ENCODE results near the gene BPI.
"Not testable (repeated sequence)": the region's sequence is repeated elsewhere in the genome, so short reads cannot be mapped to it uniquely, and the experiment has no call there.

Gene BPI

GRCh38 chr20:38373898-38374297 is 69.9 kb downstream of the BPI start:
- DNase-seq = no peak

GRCh38 chr20:38377039-38377685 is 73.2 kb downstream of the BPI start:
- no peak for DNase-seq

GRCh38 chr20:38377838-38378237 is 73.9 kb downstream of the BPI start:
- not testable (repeated sequence) for DNase-seq

- DNase-seq = no peak
Measured at GRCh38 chr20:38383147-38383546, 79.2 kb downstream of the BPI start.

- DNase-seq = no peak
Measured at GRCh38 chr20:38386004-38386403, 82.0 kb downstream of the BPI start.

GRCh38 chr20:38386851-38387250 is 82.9 kb downstream of the BPI start:
- no peak for DNase-seq
